Superior temporal gyrus (tissue), 1 donor: ENCODE results near the gene SMTN.
"Not testable (repeated sequence)": the region's sequence is repeated elsewhere in the genome, so short reads cannot be mapped to it uniquely, and the experiment has no call there.

ENCODE experiments used
- DNase-seq: peaks from one replicate; pipeline ENCODE4 v3.0.0-alpha.2; 2016; ENCODE audit errors: extremely low spot score

The SMTN gene

GRCh38 chr22:31080848-31081649 lies at the start of gene SMTN:
TSS of gene SMTN (plus strand) at chr22:31081318. CDS start at chr22:31083259, 1,941 bp downstream.
- DNase-seq: peak; percentile 71

GRCh38 chr22:31036671-31037550 lies 44.2 kb upstream of the SMTN start:
- no peak for DNase-seq

- no peak for DNase-seq
Measured at GRCh38 chr22:31038686-31039085, 42.4 kb upstream of the SMTN start.

GRCh38 chr22:31039393-31039792 lies 41.7 kb upstream of the SMTN start:
- no peak for DNase-seq

- no peak for DNase-seq
Measured at GRCh38 chr22:31040542-31041398, 40.3 kb upstream of the SMTN start.

- DNase-seq: no peak
Measured at GRCh38 chr22:31044262-31044861, 36.8 kb upstream of the SMTN start.

DNA sequence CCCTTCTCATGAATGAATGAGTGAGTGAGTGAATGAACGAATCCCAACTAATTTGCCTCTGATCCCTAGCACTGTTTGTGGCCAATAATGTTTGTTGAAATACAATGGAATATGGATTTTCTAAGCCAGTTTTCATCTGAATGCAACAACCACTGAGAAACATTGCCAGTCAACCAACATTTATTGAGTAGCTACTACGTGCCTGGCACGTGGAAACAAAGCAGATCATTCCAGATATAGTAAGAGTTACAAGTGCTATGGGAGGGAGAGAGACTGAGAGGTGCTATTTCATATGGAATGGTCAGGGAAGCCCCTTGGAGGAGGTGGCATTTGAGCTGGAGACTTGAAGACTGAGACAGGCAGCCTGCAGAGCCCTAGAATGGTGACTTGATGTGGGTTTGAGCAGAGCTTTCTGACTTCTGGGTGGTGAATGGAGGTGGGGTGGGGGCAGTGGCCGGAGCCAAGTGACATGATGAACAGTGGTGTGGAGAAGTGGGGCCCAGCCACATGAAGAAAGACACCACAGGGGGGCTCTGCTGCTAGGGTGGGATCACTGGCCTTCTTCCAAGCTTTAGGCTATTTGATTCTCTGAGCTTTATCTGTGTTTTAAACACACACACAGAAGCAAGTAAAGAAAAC lies 35.1 kb upstream of the SMTN start:
- DNase-seq: no peak

DNA sequence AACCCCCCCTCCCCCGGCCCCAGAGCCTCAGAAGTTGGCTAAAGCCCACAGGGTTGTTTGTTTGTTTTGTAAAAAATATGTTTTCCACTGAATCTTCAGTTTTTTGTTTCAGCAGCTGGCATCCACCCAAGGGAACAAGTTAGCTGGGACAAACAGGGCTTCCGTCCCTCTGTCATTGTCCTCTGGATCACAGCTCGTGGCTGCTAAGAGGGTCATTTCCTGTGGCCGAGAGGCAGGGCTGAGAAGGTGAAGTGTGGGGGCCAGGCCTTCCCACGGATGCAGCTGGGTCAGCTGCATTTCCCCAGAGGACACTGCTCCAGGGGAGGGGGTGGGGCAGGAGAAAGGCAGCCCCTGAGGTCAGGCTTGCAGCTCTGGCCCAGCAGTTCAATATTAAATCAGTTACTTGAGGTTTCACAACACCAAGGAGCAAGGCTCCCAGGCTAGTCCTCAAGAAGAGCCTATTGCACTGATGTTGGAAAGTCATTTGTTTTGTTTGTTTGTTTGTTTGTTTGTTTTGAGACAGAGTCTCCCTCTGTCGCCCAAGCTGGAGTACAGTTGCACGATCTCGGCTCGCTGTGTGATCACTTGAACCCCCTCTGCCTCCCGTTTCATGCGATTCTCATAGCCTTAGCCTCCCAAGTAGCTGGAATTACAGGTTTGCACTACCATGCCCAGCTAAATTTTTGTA lies 34.4 kb upstream of the SMTN start:
- no peak for DNase-seq

DNA sequence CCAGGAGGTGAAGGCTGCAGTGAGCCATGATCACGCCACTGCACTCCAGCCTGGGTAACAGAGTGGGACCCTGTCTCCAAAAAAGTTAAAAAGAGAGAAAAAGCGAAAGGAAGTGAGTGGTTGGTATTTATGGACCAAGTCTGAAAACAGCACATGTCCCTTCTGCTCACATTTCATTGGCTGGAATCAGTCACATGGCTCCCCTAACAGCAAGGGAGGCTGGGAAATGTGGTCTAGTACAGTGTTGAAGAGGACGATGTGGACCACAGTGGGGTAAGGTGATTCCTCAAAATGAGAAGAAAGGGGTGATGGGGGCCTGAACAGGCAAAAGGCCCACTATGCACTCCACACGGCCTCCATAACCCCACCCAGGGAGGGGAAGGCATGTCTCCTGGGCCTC lies 32.5 kb upstream of the SMTN start:
- no peak for DNase-seq

DNA sequence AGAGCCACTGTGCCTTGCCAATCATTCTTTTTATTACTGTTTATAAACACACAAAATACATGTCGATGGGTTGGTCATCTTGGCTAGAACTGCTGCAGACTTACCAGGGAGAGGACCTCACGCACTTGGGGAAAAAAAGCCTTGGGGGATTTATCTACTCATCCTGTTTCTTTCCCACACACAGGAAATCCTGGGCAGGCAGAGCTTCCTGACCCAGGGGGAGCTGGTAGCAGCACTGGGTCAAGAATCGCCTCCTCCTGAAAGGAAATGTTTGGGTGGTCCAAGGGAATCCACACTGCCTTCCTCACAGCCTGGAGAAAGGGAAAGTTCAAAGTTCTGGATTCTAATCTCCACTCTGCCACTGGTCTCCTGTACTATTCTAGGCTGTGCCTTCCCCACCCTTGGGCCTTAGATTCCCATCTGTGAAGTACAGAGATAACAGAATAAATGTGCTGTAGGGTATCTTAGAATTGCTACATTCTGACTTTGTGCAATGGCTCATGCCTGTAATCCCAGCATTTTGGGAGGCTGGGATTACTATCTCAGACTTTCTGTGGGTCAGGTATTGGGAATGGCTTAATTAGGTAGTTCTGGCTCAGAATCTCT lies 31.2 kb upstream of the SMTN start:
- DNase-seq: no peak

- no peak for DNase-seq
Measured at GRCh38 chr22:31055117-31055634, 25.9 kb upstream of the SMTN start.

- DNase-seq: no peak
Measured at GRCh38 chr22:31055635-31056159, 25.4 kb upstream of the SMTN start.

DNA sequence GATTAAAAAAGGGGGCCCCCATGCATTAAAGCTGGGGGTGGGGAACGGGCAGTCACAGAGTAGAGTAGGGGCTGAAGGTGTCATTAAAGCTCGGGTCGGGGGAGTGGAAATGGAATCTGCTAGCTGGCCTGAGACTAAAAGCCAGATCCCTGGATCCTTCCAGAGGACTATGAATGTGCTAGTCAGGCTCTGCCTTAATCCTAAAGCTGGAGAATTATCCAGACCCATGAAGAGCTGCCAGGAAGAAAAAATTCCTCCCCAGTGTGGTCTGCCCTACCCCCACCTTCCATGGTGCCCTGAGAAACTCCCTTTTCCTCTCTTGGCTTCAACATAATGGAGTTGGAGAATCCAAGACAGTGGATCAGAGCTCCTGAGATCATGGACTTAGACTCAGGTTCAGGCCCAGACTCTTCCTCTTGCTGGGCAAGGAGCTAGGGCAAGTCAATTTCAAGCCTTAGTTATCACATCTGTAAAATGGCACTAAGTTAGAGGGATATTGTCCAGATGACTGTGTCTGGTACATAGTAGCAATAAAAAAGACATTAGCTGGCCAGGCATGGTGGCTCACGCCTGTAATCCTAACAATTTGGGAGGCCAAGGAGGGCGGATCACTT lies 24.0 kb upstream of the SMTN start:
- DNase-seq: no peak

DNA sequence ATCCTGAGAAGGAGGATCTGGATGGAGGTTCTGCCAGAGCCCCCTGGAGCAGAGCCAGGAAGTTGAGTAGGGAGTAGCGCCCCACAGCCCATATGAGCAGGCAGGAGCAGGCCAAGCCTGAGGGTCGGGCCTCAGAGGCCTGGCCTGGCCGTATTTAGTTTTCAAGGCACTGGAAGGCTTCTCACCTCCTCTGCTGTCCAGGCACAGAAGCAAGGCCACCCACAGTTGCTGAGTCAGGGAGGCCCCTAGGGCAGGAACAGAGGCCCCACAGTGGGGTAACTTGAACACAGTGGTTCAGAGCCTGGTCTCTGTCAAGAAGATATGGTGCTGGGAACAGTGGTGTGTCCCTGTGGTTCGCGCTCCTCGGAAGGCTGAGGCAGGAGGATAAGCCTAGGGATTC lies 21.5 kb upstream of the SMTN start:
- not testable (repeated sequence) for DNase-seq

DNA sequence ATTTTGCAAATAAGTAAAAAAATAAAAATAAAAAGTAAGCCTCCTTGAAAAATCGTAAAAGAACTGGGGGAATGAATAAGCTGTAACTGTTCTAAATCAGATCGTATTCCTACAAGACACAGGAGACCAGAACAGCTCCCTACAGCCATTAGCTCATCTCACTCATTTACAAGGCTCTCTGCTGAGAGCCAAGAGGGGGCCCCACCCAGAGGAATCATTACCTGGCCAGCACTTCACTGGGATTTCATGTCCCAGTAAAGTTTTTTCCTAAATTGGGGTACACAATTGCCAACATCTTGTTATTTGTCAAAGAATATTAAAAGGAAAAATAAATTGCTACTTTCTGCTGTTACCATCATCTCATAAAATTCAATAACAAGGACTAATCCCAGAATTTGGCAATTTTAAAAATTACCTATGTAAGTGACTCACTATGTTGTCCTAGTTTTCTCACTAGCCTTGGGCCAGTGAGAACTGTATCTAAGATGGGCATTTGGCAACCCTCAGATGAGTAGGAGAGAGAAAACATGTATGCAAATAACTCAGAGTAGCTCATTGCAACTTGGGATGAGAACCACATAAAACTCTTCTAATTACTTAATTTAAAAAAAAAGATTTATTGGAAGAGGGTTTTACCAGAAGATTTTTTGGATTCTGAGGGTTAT lies 18.4 kb upstream of the SMTN start:
- DNase-seq: no peak

- DNase-seq: no peak
Measured at GRCh38 chr22:31064369-31064768, 16.7 kb upstream of the SMTN start.

DNA sequence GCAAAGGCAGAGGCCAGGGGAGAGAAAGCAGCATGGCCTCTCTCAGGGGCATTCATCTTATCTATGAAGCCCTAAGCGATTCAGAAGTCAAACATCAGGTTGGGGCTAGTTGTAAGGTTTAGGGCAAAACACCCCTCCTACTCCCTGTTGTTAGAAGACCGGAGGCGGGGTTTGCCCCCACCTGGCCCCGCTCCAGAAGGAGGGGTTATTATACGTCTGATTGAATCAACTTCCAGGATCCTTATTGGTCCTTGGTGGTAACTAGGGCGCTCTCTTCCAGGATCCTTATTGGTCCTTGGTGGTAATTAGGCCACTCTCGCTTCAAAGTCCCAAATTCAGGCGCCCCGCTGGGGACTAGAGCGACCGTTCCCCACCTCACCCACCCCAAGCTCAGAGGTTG lies 12.1 kb upstream of the SMTN start:
- no peak for DNase-seq

DNA sequence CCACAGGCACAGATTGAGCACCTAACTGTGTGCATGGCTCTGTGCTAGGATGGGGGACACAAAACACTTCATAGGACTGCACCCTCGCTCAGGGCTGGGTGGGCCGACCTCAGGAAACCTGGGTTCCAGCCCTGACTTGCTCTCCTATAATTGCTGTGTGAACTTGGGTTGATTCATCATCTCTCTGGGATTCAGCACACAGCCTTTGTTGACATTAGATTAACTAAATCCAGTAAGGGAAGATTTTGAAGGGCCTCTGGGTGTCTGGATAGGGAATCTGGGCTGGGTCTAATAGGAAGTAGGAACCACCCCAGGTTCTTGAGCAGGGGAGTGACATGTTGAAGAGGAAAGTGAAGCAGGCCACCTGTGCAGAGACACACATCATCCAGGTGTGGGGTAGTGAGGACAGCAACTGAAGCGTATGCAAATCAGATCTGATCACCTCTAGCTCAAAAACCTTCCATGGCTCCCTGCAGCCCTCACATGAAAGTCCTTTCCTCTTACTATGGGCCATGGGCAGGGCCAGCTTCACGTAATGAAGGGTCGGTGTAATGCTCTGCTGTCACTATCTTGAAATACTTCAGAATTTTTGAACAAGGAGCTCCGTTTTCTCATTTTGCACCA lies 11.3 kb upstream of the SMTN start:
- not testable (repeated sequence) for DNase-seq
